Measurements from ENCODE around the gene NID1. TPM values are rescaled to one million over a fixed set of nuclear protein-coding genes. Genes with fewer than 3 reads are reported as not detected.
A peak's percentile ranks its signal among the peaks of the same experiment; 100 is the strongest.

The NID1 gene
- total and polyA plus RNA-seq, 8 donors = 21.4 to 214 (median 89.6) TPM

GRCh38 chr1:235942625-235942934 is 122.3 kb downstream of the NID1 start:
- Histone ChIP-seq H3K9me3 (no peaks in the 10 kb centered on the region), H3K4me1 (peaks cover 0 to 50% (median 6%) of the 10 kb centered on the region in 4 donors), H3K36me3 (no peaks in the 10 kb centered on the region), H3K27ac (peak overlapping the region in 3 of 5 donors; percentile 41 to 73 (median 53)), H3K4me3 (no peak overlapping the region), H3K27me3 (no peaks in the 10 kb centered on the region)
- no peak for DNase-seq
- intact Hi-C loops (cut with DNase I; ENCODE audit: low total_unique reads) = no loop called here
- TF ChIP-seq POLR2A (IDR thresholded peaks at IDR 0.05) = no peak
- TF ChIP-seq CTCF (IDR thresholded peaks at IDR 0.05) = no peak
- no peak for TF ChIP-seq EP300 (IDR thresholded peaks at IDR 0.05)
- TF ChIP-seq POLR2AphosphoS5 (IDR thresholded peaks at IDR 0.05) = no peak
- 79 to 93% (median 86%) methylated on average over 6 of the region's 6 CpGs for WGBS, 5 donors

DNA sequence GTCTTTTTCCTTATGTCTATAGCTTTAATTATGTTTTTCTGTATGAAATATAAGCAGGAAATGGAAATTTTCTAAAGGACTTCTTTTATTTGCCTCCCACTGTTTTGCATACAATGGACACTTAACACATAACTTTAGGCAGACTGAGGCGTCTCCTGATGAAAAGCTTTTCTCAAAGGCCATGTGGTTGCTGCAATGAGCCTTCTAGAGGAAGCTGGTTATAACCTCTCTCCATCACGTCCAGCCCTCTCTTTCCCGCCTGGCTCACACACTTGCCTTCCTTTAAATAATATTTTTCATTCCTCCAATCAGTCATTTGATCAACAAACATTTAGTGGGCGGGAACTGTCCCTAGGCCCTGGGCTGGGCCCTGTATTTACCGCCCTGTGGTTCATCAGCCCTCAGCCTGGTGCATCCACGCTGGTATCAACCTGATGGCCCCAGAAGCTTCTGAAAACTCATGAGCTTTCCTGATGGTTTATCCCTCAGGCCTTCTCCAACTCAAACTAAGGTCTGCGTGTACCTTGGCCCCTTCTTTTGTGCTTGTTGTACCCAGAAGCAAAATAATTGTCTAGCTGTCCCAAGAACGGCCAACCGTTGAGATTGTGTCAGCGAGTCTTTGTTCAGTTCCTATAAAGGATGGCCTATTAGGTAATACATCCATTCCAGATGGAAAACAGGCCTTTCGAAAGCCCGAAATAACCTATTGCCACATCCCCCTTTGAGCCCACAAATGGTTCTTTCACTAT is 122.8 kb downstream of the NID1 start:
- DNase-seq = no peak
- Histone ChIP-seq H3K4me3 (no peak overlapping the region), H3K27me3 (no peaks in the 10 kb centered on the region), H3K27ac (peak overlapping the region in 3 of 5 donors; percentile 41 to 73 (median 53)), H3K36me3 (no peaks in the 10 kb centered on the region), H3K4me1 (peaks cover 0 to 50% (median 6%) of the 10 kb centered on the region in 4 donors), H3K9me3 (no peaks in the 10 kb centered on the region)
- no peak for TF ChIP-seq CTCF (IDR thresholded peaks at IDR 0.05)
- peak in 1 of 3 donors; percentile 13 for TF ChIP-seq POLR2AphosphoS5 (IDR thresholded peaks at IDR 0.05)
- intact Hi-C loops (cut with DNase I; ENCODE audit: low total_unique reads) = no loop called here
- 81 to 89% (median 88%) methylated on average over 12 of the region's 12 CpGs for WGBS, 5 donors

DNA sequence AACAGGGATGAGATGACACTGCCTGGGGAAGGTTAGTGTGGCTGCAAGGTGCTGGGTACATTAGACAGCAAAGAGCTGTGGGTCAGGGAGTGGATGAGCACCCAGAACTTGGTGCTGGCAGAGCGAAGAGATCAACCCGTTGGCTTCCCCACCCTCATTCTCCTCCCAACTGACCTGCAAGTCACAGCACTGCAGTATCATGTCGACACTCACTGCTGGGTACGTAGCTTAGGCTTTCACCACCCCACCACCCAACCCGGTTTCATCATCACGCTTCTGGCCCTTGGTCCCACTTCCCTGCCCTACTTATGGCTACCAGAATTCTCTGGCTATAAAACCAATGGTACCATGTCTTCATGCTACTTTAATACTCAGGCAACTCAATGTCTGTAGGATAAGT is 124.6 kb downstream of the NID1 start:
- no peak for DNase-seq
- H3K36me3 ChIP-seq = no peaks in the 10 kb centered on the region
- WGBS, 5 donors = 79 to 97% (median 86%) methylated on average over 6 of the region's 6 CpGs
- intact Hi-C loops (cut with DNase I; ENCODE audit: low total_unique reads) = no loop called here
- H3K9me3 ChIP-seq = no peaks in the 10 kb centered on the region
- H3K27ac ChIP-seq = peak overlapping the region in 2 of 5 donors; percentile 60 to 73
- H3K27me3 ChIP-seq = no peaks in the 10 kb centered on the region
- no peak overlapping the region for H3K4me3 ChIP-seq
- TF ChIP-seq EP300 (IDR thresholded peaks at IDR 0.05) = no peak
- TF ChIP-seq POLR2AphosphoS5 (IDR thresholded peaks at IDR 0.05) = no peak
- TF ChIP-seq POLR2A (IDR thresholded peaks at IDR 0.05) = no peak
- TF ChIP-seq CTCF (IDR thresholded peaks at IDR 0.05) = no peak
- peaks cover 0 to 48% (median 6%) of the 10 kb centered on the region in 4 donors for H3K4me1 ChIP-seq

- 53 to 84% (median 70%) methylated on average over 1 of the region's 1 CpG for WGBS, 5 donors
- intact Hi-C loops (cut with DNase I; ENCODE audit: low total_unique reads) = no loop called here
Measured at GRCh38 chr1:235939480-235939775, 125.5 kb downstream of the NID1 start.

More at GRCh38 chr1:235939480-235939775, 125.5 kb downstream of the NID1 start:
- Histone ChIP-seq H3K4me3 (no peak overlapping the region), H3K9me3 (no peaks in the 10 kb centered on the region), H3K27ac (peak overlapping the region in 3 of 5 donors; percentile 34 to 73 (median 60)), H3K27me3 (no peaks in the 10 kb centered on the region), H3K4me1 (peaks cover 0 to 49% (median 7%) of the 10 kb centered on the region in 4 donors), H3K36me3 (no peaks in the 10 kb centered on the region)
- TF ChIP-seq EP300 (IDR thresholded peaks at IDR 0.05) (no peak), POLR2AphosphoS5 (IDR thresholded peaks at IDR 0.05) (no peak), CTCF (IDR thresholded peaks at IDR 0.05) (no peak), POLR2A (IDR thresholded peaks at IDR 0.05) (no peak)
- no peak for DNase-seq
